C4-2B (cell line): Measurements from ENCODE around the gene SPEM1.

Experiments used
- ZFX ChIP-seq: fragments of 450-650 bp; IDR thresholded peaks from 2 replicates; pipeline ENCODE4 v1.6.1; 2017
- TF ChIP-seq, protein P1 (sequence below): fragments of 450-650 bp; conservative IDR thresholded peaks from 2 replicates; pipeline ENCODE4 v1.5.1; 2017; ENCODE audit warnings: mild to moderate bottlenecking

DNA sequence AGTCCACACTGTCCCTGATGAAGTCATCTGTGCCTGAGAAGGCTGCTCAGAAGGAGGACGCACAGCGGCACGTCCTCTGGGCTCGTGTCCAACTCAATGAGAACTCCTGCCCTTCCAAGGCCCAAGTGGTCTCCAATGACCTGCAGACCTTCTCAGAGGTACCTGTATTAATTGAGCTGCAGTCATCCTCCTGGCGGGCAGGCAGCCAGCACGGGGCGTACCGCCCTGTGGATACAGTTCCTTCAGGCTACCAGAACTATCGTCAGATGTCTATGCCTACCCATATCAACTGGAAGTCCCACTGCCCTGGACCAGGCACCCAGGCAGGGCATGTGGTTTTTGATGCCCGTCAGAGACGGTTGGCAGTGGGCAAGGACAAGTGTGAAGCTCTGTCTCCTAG, 12.2 kb downstream of the SPEM1 start:
- TF ChIP-seq, protein P1, sequence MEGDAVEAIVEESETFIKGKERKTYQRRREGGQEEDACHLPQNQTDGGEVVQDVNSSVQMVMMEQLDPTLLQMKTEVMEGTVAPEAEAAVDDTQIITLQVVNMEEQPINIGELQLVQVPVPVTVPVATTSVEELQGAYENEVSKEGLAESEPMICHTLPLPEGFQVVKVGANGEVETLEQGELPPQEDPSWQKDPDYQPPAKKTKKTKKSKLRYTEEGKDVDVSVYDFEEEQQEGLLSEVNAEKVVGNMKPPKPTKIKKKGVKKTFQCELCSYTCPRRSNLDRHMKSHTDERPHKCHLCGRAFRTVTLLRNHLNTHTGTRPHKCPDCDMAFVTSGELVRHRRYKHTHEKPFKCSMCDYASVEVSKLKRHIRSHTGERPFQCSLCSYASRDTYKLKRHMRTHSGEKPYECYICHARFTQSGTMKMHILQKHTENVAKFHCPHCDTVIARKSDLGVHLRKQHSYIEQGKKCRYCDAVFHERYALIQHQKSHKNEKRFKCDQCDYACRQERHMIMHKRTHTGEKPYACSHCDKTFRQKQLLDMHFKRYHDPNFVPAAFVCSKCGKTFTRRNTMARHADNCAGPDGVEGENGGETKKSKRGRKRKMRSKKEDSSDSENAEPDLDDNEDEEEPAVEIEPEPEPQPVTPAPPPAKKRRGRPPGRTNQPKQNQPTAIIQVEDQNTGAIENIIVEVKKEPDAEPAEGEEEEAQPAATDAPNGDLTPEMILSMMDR: no peak
- no peak for TF ChIP-seq ZFX
